ES-I3 (cell line): ENCODE measurements around the gene OTUB1.

Experiments
- H3K36me3 ChIP-seq: 2 replicates; pipeline ENCODE4 v1.6.1; 2013; ENCODE audit warnings: mild to moderate bottlenecking, low read length, control low read depth, moderate library complexity; ENCODE audit not compliant: insufficient read depth
- H3K4me1 ChIP-seq: 2 replicates; pipeline ENCODE4 v1.6.1; 2013; ENCODE audit warnings: mild to moderate bottlenecking, control low read depth, low read length; ENCODE audit not compliant: insufficient read depth
- H3K9ac ChIP-seq: 2 replicates; pipeline ENCODE4 v1.6.1; 2013; ENCODE audit warnings: low read depth, mild to moderate bottlenecking, low read length, moderate library complexity
- H3K9me3 ChIP-seq: 2 replicates; pipeline ENCODE4 v1.6.1; 2013; ENCODE audit warnings: mild to moderate bottlenecking, low read length, moderate library complexity; ENCODE audit not compliant: control insufficient read depth, insufficient read depth

OTUB1 gene

DNA sequence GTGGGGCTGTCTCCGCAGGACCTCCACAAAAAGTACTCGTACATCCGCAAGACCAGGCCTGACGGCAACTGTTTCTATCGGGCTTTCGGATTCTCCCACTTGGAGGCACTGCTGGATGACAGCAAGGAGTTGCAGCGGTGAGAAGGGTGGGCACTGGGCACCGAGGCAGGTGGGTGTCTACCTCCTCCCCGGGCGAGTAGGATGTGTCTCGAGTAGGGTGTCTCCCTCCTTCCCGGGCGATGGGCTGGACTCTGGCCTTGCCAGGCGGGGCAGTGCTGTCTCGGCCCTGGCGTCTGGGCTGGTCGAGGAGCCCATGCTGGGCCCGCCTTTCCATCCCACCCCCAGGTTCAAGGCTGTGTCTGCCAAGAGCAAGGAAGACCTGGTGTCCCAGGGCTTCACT, 10.3 kb downstream of the OTUB1 start:
- Histone ChIP-seq H3K9me3 (no peaks in the 10 kb centered on the region), H3K4me1 (peaks cover 7% of the 10 kb centered on the region; the same call in 1 of the 2 replicates), H3K9ac (no peak overlapping the region), H3K36me3 (peaks cover 10% of the 10 kb centered on the region; the same call in 1 of the 2 replicates)

DNA sequence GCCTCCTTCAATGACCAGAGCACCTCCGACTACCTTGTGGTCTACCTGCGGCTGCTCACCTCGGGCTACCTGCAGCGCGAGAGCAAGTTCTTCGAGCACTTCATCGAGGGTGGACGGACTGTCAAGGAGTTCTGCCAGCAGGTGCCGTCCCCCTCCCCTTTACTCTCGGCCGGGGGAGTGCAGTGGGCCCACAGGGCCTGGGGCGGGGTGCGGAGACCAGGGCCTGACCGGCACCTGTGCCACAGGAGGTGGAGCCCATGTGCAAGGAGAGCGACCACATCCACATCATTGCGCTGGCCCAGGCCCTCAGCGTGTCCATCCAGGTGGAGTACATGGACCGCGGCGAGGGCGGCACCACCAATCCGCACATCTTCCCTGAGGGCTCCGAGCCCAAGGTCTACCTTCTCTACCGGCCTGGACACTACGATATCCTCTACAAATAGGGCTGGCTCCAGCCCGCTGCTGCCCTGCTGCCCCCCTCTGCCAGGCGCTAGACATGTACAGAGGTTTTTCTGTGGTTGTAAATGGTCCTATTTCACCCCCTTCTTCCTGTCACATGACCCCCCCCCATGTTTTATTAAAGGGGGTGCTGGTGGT, 11.0 kb downstream of the OTUB1 start:
- H3K9ac ChIP-seq = no peak overlapping the region

DNA sequence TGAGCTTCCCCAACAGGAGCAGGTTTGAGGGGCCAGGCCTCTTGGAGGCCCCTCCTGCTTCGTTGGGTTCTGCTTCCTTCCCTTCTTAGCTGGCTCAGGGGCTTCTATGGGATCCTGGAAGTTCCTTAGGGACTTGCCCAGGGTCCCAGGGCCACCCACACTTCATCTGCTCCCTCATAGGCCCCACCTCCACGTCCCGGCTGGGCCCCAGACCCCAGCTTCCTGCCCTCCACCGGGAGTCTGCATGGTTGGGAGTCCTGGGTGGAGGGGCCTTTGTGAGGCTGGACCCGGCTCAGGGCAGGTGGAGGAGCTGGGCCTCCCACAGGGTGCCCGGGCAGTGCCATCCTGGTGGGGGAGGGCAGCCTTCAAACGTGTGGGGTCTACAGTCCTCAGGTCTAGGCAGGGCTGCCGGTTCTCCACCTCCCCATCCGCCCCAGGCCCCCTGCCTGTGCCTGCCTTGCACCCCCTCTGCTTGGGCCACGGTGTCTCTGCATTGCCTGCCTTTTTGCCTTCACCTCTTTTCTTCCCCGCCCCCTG, 11.6 kb downstream of the OTUB1 start:
- 0 out of 2 replicates have a peak overlapping the region, but pooled peaks have one; percentile 34 for H3K9ac ChIP-seq
- H3K36me3 ChIP-seq = peaks cover 10% of the 10 kb centered on the region; the same call in 1 of the 2 replicates
- no peaks in the 10 kb centered on the region for H3K9me3 ChIP-seq
- peaks cover 7% of the 10 kb centered on the region; the same call in 1 of the 2 replicates for H3K4me1 ChIP-seq

More for the DNA sequence above, 11.0 kb downstream of the OTUB1 start:
- Histone ChIP-seq H3K9me3 (no peaks in the 10 kb centered on the region), H3K4me1 (peaks cover 7% of the 10 kb centered on the region; the same call in 1 of the 2 replicates), H3K36me3 (peaks cover 10% of the 10 kb centered on the region; the same call in 1 of the 2 replicates)

DNA sequence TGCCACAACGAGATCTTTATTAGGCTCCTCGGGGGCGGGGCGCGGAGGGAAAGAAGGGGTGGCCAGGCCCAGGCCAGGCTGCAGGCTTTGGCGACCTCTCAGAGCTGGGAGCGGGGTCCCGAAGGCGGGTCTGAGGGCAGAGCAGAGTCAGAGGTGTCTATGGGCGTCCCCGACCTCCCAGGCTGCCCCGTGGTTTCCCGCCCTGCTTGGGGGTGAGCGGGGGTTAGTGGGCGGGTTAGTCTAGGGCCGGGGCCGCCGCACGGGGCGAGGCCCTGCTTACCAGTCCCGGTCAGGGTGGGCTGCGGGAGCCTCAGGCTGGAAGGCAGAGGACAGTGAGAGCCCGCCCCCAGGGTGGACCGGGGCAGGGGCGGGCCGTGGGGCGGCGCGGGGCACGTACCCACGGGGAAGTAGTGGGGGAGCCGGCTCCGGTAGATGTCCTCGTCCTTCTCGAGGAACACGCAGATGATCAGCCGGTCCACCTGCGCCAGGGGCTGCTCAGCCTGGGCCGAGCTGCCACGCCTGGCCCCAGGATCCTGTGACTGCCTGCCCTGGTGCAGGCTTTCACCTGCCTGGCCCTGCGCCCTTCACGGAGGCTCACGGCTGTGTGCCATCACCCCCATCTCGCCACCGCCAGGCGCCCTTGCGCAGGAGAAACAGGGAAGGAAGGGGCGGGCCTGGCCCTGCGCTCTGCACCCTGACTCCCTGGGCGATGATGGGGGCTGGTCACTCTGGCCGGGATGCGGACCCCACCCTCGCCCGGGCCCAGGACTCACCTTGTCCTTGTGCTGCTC, 12.5 kb downstream of the OTUB1 start:
- H3K36me3 ChIP-seq = peaks cover 9% of the 10 kb centered on the region; the same call in 1 of the 2 replicates
- H3K4me1 ChIP-seq = peaks cover 7% of the 10 kb centered on the region; the same call in 1 of the 2 replicates
- no peaks in the 10 kb centered on the region for H3K9me3 ChIP-seq
- peak overlapping the region; percentile 34; the same call in 1 of the 2 replicates for H3K9ac ChIP-seq

DNA sequence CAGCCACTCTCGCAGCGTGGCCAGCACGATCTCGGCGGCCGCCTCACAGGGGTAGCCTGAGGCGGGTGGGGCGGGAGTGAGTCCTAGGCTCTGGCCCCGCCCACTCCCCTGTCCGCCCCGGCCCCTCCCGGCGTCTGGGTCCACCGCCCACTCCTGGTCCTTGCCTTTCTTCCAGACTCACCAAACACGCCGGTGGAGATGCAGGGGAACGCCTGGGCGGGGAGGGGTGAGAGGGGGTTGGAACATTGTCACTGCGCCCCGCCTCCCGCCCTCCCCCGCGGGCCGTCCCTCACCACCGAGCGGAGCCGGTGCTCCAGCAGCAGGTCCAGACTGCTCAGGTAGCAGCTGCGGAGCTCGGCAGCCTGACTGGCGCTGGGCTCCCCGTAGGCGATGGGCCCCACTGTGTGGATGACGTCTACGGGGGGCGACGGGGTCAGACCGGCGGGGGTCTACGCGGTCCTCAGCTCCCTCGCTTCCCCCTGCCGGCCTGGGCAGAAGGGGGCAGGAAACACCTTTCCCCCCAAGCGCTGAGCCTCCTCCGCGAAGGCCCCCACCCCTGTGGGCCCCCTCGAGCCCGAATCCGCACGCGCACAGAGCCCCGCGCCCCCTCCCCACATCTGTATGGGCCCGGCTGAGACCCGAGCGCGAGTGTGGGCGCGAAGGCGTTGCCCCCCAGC, 13.2 kb downstream of the OTUB1 start:
- Histone ChIP-seq H3K9ac (peak overlapping the region; percentile 34), H3K4me1 (peaks cover 12% of the 10 kb centered on the region; the same call in 1 of the 2 replicates), H3K36me3 (peaks cover 6% of the 10 kb centered on the region; the same call in 1 of the 2 replicates), H3K9me3 (no peaks in the 10 kb centered on the region)

DNA sequence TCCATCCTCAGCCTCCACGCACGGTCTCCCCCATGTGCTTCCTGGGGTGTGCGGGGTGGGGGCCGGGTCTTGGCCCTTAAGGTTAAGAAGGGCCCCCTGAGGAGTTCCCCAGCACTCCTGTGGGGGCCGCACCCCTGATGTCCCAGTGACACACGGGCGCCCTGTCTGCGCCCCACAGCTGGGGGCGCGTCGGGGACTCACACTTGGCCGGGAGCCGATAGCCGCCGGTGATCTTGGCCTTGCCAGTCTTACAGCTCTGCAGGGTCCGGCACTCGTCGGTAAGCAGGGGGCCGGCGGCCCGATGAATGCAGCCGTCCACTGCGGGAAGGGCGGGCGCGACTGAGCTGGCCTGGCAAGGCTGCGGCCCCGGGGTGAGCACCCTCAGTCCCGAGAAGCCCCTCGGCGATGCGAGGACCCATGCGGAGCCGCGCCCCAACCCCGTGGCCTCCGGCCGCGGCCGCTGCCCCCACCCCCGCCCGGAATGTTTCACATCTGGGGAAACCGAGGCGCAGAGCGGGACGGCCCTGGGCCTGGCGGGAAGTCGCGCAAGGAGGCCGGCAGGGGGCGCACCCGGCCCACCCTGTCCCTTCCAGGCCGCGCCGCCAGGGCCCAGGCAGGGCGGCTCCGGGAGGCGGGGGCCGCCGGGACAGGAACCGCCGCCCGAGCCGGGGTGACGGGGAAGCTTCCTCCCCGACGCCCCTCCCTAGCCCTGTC, 13.9 kb downstream of the OTUB1 start:
- H3K36me3 ChIP-seq = peaks cover 6% of the 10 kb centered on the region; the same call in 1 of the 2 replicates
- peak overlapping the region; percentile 34; the same call in 1 of the 2 replicates for H3K9ac ChIP-seq
- peaks cover 12% of the 10 kb centered on the region; the same call in 1 of the 2 replicates for H3K4me1 ChIP-seq
- H3K9me3 ChIP-seq = no peaks in the 10 kb centered on the region

DNA sequence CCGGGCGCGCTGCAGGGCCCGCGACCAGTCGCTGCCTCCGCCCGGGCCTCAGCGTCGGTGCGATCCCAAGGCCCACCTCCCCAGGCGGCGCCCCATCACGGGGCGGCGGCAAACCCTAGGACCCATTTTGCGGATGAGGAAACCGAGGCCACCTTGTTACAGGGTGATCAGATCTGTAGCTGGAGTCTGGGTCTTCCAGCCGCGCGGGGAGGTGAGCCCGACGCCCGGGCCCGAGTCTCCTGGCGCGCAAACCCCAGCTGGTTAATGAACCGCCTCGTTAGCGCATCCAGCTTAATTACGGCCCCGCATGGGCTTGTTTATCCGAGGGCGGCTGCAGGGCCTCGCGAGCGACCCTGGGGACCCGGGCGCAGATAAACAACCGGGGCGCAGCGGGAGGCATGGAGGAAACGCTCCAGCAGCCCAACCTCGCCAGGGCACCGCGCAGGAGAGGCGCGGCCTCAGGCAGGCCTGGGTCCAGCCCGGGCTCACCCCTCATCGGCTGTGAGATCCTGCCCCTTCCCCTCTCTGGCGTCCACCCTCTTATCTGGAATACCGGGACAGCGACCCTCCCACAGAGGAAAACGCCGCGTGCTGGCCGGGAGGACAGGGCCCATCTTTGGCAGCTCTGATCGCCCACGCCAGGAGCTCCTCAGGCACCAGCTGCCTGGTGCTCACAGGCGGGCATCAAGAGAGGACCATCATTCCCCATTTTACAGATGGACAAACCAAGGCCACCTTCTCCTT, 14.7 kb downstream of the OTUB1 start:
- Histone ChIP-seq H3K36me3 (peaks cover 6% of the 10 kb centered on the region; the same call in 1 of the 2 replicates), H3K9ac (peak overlapping the region; percentile 30; the same call in 1 of the 2 replicates), H3K4me1 (peaks cover 12% of the 10 kb centered on the region; the same call in 1 of the 2 replicates), H3K9me3 (no peaks in the 10 kb centered on the region)

DNA sequence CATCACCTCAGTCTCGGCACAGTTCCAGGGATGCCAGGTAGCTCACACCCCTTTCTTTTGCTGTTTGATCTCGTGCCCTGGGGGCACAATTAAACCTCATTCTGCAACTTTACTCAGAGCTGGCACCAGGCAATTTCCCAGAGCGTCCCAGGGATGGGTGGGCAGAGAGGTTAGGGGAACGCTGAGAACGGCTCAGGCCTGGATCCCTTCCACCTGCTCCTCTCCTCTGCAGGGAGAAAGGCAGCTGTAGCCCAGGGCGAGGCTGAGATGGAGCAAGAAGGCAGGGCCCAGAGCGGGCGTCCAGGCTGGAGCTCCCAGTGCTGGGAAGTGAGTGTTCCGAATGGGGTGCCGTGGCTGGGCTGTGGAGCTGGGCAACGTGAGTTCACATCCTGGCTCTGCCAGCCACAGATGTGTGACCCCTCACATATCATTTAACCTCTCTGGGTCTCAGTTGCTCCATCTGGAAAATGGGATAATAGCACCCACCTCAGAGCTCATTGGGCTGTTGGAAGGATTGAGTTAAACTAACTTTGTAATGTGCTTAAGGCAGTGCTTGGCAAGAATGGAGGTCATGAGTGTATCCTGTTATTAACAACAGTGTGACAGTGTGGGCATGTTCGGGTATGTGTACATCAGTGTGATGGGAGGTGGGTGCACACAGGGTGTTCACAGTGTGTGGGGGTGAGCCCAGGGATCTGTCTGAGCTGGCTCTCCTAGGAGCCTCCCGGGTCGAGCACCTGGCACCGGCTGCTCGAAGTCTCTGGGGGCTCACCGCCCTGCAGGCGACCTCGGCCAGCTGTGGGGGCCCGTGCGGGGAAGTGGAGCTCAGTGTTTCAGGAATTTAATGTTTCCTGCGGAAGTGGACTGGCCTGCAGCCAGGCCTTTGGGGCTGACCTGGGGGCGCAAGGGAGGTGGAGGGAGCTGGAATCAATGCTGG, 15.5 kb downstream of the OTUB1 start:
- H3K36me3 ChIP-seq = peaks cover 5% of the 10 kb centered on the region; the same call in 1 of the 2 replicates

DNA sequence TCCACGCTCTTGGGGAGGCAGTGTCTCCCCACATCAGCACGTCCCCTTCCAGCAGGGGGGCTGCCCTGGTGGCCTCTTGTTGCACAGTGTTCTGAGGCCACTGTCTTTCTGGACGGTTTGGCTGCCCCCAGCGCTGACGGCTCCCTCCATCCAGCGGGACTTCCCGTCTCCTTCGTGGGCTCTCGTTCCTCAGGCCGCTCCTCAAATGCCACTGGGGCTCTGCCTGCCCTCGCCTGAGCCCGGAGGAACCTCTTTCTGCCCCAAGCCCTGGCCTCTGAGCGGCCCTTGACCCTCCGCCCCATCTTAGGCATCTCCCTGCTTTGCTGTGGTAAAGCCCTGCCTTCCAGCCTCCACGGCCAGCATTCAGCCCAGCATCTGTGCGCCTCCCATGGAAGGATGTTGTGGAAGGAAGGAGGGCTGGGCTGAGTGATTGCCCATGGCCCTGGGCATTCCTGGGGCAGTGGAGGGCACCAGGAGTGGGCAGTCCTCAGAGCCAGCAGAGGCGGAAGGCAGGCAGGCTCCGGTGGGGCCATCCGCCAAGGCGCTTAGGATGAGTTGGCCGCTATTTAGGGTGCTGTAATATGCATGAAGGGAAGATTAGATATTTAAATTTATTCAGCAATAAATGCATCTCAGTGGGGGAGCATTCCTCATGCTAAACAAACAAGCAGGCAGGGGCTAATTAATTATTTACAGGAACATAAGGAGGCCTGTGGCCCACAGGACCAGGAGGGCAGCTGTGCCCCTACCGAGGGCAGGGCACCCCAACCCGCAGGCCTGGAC, 17.8 kb downstream of the OTUB1 start:
- Histone ChIP-seq H3K36me3 (no peaks in the 10 kb centered on the region), H3K9ac (no peak overlapping the region), H3K9me3 (no peaks in the 10 kb centered on the region), H3K4me1 (peaks cover 5% of the 10 kb centered on the region; the same call in 1 of the 2 replicates)

More for the DNA sequence above, 15.5 kb downstream of the OTUB1 start:
- no peak overlapping the region for H3K9ac ChIP-seq
- H3K9me3 ChIP-seq = no peaks in the 10 kb centered on the region
- H3K4me1 ChIP-seq = peaks cover 12% of the 10 kb centered on the region; the same call in 1 of the 2 replicates

DNA sequence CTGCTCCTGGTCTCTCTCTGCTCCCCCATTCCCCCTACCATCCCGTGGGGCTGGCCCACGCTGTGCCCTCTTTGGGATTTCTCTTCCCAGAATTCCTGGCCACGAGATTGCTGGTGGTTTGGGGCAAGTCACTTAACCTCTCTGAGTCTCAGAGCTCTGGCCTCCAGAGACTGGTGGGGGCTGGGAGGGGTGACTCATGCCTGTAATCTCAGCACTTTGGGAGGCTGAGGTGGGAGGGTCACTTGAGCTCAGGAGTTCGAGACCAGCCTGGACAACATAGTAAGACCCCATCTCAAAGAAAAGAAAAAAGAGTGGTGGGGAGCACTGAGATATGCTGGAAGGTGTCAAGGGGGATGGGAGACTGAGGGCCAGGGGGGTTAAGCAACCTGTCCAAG, 18.3 kb downstream of the OTUB1 start:
- H3K9ac ChIP-seq = no peak overlapping the region
- H3K9me3 ChIP-seq = no peaks in the 10 kb centered on the region
- H3K36me3 ChIP-seq = no peaks in the 10 kb centered on the region
- peaks cover 5% of the 10 kb centered on the region; the same call in 1 of the 2 replicates for H3K4me1 ChIP-seq

DNA sequence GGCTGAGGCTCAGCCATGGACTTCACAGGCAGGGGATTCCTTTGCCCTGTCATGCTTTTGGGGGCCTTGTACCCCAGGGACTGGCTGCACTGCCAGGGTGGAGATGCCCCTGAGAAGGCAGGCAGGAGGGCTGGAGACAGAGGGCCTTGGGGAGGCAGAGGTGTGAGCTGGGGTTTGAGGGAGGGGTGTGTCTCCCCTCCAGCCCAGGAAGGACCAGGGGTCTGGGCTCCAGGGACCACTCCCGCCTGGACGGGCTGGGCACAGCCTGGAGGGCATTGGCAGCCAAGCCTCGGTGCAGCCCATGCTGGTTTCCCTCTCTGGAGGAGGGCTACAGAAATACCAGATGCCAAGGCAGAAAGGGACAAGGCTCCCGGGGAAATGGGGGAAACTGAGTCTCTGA, 19.5 kb downstream of the OTUB1 start:
- Histone ChIP-seq H3K36me3 (no peaks in the 10 kb centered on the region), H3K9me3 (no peaks in the 10 kb centered on the region), H3K4me1 (peaks cover 5% of the 10 kb centered on the region; the same call in 1 of the 2 replicates), H3K9ac (no peak overlapping the region)
